RWPE2 (cell line): ENCODE data around the gene HOXA11.
A peak's percentile ranks its signal among the peaks of the same experiment; 100 is the strongest.

ENCODE experiments used
- ATAC-seq: fragments of 200-7000 bp; cut with Tn5 transposase; 3 replicates; pipeline ENCODE4 v1.9.1; 2021; ENCODE audit warnings: low read depth
- DNase-seq: peaks from one replicate; pipeline ENCODE4 v3.0.0-alpha.2; 2020; ENCODE audit warnings: low spot score
- H3K27ac ChIP-seq: fragments of 450-650 bp; 2 replicates; pipeline ENCODE4 v1.5.1; 2017; ENCODE audit warnings: mild to moderate bottlenecking; ENCODE audit not compliant: poor library complexity, severe bottlenecking
- H3K27me3 ChIP-seq: fragments of 250-450 bp; sonication (Bioruptor Pico); 2 replicates; pipeline ENCODE4 v1.5.1; 2021; ENCODE audit warnings: mild to moderate bottlenecking, moderate library complexity; ENCODE audit not compliant: insufficient read depth, poor library complexity, severe bottlenecking
- H3K36me3 ChIP-seq: fragments of 250-450 bp; sonication (Bioruptor Pico); 2 replicates; pipeline ENCODE4 v1.5.1; 2020; ENCODE audit warnings: low read depth, mild to moderate bottlenecking, moderate library complexity
- H3K4me1 ChIP-seq: fragments of 250-450 bp; sonication (Bioruptor Pico); 2 replicates; pipeline ENCODE4 v1.5.1; 2021; ENCODE audit warnings: mild to moderate bottlenecking, moderate library complexity; ENCODE audit not compliant: insufficient read depth, poor library complexity, severe bottlenecking
- H3K4me3 ChIP-seq: fragments of 250-450 bp; sonication (Bioruptor Pico); 2 replicates; pipeline ENCODE4 v1.5.1; 2021; ENCODE audit warnings: mild to moderate bottlenecking, moderate library complexity; ENCODE audit not compliant: severe bottlenecking
- H3K9me3 ChIP-seq: fragments of 250-450 bp; sonication (Bioruptor Pico); 2 replicates; pipeline ENCODE4 v1.5.1; 2021; ENCODE audit warnings: mild to moderate bottlenecking, moderate library complexity; ENCODE audit not compliant: severe bottlenecking
- TF ChIP-seq, protein P1 (sequence below): fragments of 450-650 bp; IDR thresholded peaks from one replicate; pipeline ENCODE4 v1.5.1; 2017; ENCODE audit warnings: mild to moderate bottlenecking, moderate library complexity; ENCODE audit not compliant: poor library complexity, severe bottlenecking

HOXA11 gene

DNA sequence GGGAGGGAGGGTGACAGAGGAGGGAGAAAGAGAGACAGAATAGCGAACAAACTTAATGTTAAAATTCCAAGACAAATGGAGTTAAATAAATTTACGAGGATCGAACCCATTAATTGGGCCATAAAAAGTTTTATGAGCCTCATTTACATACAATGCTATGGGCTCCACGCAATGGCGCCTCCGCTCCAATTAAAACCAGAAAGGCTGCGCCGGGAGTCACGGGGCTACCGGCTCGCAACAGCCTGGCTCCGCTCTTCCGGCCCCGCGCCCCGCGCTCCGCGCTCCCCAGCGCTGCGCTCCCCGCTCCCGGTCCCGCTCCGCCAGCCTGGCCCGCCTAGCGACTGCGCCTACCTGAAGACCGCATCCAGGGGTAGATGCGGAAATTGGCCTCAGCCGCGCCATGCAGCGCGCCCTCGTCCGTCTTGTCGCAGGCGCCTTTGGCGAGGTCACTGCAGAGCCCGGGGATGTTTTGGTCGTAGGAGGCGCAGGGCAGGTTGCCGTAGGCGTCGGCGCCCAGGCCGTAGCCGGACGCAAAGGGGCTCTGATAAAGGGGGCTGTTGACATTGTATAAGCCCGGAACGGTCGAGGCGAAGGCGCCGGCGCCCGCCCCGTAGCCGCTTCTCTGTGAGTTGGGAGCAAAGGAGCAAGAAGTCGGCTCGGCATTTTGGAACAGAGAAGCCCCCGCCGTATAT lies 29.1 kb downstream of the HOXA11 start:
- peaks cover 8% of the 10 kb centered on the region for H3K4me1 ChIP-seq
- DNase-seq (peak; percentile 59), ATAC-seq (peak; percentile 12)
- H3K36me3 ChIP-seq: no peaks in the 10 kb centered on the region
- no peaks in the 10 kb centered on the region for H3K9me3 ChIP-seq
- H3K27me3 ChIP-seq: no peaks in the 10 kb centered on the region
- peak overlapping the region; percentile 46 for H3K4me3 ChIP-seq
- peak overlapping the region; percentile 62 for H3K27ac ChIP-seq
- TF ChIP-seq, protein P1, sequence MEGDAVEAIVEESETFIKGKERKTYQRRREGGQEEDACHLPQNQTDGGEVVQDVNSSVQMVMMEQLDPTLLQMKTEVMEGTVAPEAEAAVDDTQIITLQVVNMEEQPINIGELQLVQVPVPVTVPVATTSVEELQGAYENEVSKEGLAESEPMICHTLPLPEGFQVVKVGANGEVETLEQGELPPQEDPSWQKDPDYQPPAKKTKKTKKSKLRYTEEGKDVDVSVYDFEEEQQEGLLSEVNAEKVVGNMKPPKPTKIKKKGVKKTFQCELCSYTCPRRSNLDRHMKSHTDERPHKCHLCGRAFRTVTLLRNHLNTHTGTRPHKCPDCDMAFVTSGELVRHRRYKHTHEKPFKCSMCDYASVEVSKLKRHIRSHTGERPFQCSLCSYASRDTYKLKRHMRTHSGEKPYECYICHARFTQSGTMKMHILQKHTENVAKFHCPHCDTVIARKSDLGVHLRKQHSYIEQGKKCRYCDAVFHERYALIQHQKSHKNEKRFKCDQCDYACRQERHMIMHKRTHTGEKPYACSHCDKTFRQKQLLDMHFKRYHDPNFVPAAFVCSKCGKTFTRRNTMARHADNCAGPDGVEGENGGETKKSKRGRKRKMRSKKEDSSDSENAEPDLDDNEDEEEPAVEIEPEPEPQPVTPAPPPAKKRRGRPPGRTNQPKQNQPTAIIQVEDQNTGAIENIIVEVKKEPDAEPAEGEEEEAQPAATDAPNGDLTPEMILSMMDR: no peak

DNA sequence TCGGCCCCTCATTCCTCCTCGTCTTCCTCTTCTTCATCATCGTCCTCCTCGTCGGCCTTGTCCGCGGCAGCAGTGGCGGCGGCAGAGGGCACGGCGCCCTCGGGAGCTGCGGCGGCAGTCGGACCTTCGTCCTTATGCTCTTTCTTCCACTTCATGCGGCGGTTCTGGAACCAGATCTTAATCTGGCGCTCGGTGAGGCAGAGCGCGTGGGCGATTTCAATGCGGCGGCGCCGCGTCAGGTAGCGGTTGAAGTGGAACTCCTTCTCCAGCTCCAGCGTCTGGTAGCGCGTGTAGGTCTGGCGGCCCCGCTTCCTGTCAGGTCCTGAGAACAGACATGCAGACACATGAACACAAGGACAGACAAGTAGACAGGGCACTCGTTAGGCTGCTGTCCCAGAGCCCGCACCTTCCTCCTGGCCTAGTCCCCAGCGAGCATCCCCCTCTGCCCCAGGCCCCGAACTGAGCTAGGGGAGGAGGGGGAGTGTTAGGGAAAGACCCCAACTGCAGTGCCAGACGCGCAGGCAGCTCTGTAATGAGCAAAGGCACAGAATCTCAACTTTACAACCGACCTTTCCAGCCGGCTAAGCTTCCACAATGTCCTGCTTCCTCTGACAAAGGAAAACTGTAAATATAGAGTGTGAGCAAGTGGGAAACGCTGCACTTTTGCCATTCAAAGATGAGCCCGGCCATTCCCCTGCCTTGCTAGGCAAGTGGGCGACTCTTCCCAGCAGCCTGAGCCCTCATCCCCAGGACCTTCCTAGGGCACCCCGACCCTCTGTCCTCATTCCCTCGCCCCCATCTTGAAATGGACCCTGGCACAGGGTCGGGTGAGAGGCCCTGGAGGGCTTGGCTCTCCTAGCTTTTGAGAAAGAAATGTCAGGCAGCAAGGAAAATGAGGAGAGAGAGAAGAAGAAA lies 29.9 kb downstream of the HOXA11 start:
- Histone ChIP-seq H3K27ac (peak overlapping the region; percentile 62), H3K9me3 (no peaks in the 10 kb centered on the region), H3K36me3 (no peaks in the 10 kb centered on the region), H3K4me3 (peak overlapping the region; percentile 46), H3K27me3 (no peaks in the 10 kb centered on the region), H3K4me1 (peaks cover 8% of the 10 kb centered on the region)
- DNase-seq (peak; percentile 77), ATAC-seq (no peak)
- TF ChIP-seq, protein P1: no peak

DNA sequence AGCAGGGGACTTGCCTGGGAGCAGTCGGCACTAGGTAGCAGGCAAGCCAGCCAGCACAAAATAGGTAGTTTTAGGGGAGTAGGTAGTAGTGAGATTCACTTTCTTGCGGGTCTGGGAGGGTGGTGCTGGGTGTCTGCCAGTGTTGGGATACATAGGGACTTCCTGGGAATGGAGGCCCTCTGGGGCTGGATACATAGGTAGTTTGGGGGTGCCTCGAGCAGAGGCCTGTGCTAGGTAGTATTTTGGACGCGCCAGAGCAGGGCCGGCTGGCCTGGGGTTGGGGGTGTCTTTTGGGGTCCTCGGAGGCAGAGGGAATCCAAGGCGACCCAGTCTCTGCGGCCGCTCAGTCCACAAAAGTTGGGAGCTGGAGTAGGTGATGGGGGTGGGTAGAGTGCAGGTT lies 30.7 kb downstream of the HOXA11 start:
- H3K27me3 ChIP-seq: no peaks in the 10 kb centered on the region
- peak overlapping the region; percentile 62 for H3K27ac ChIP-seq
- H3K9me3 ChIP-seq: no peaks in the 10 kb centered on the region
- TF ChIP-seq, protein P1: no peak
- no peaks in the 10 kb centered on the region for H3K36me3 ChIP-seq
- no peak overlapping the region for H3K4me3 ChIP-seq
- DNase-seq: peak; percentile 42
- ATAC-seq: no peak
- peaks cover 5% of the 10 kb centered on the region for H3K4me1 ChIP-seq

DNA sequence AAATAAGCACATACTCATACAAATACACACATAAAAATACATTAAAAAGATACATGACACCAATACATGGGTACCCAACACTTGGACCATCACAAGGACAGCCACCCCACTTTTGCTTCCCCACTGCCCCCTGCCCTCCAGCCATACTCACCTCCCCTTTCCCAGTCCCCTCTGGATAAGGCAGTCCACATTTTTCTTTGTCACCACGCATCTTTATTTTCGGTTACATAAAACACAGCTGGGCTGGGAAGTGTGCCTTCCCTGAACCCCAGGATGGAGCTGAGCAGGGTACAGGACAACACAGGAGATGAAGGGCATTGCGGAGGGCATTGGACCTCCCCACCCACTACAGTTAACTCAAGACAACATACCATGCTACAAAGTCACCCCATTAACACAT lies 31.5 kb downstream of the HOXA11 start:
- H3K9me3 ChIP-seq: no peaks in the 10 kb centered on the region
- no peaks in the 10 kb centered on the region for H3K27me3 ChIP-seq
- ATAC-seq (no peak), DNase-seq (no peak)
- H3K4me1 ChIP-seq: peaks cover 5% of the 10 kb centered on the region
- no peak overlapping the region for H3K27ac ChIP-seq
- TF ChIP-seq, protein P1: no peak
- no peak overlapping the region for H3K4me3 ChIP-seq
- no peaks in the 10 kb centered on the region for H3K36me3 ChIP-seq
